ENCODE results near the gene EHMT1.
"Not testable (repeated sequence)": the region's sequence is repeated elsewhere in the genome, so short reads cannot be mapped to it uniquely, and the experiment has no call there.

EHMT1 gene

GRCh38 chr9:137619240-137620047 lies 639 bp downstream of the EHMT1 start:
- DNase-seq (ENCODE audit: extremely low read depth, low read depth): no peak
- TF ChIP-seq CTCF (IDR thresholded peaks at IDR 0.05; ENCODE audit: low read depth, low read length): no peak

GRCh38 chr9:137620048-137620405 lies 1.2 kb downstream of the EHMT1 start:
- DNase-seq (ENCODE audit: extremely low read depth, low read depth): no peak
- no peak for TF ChIP-seq CTCF (IDR thresholded peaks at IDR 0.05; ENCODE audit: low read depth, low read length)

GRCh38 chr9:137620581-137620980 lies 1.8 kb downstream of the EHMT1 start:
- no peak for TF ChIP-seq CTCF (IDR thresholded peaks at IDR 0.05; ENCODE audit: low read depth, low read length)
- DNase-seq (ENCODE audit: extremely low read depth, low read depth): no peak

- DNase-seq (ENCODE audit: extremely low read depth, low read depth): no peak
- peak; percentile 20 for TF ChIP-seq CTCF (IDR thresholded peaks at IDR 0.05; ENCODE audit: low read depth, low read length)
Observed at GRCh38 chr9:137621131-137621757, 2.4 kb downstream of the EHMT1 start.

GRCh38 chr9:137622211-137622610 lies 3.4 kb downstream of the EHMT1 start:
- DNase-seq (ENCODE audit: extremely low read depth, low read depth): not testable (repeated sequence)

- DNase-seq (ENCODE audit: extremely low read depth, low read depth): no peak
- TF ChIP-seq CTCF (IDR thresholded peaks at IDR 0.05; ENCODE audit: low read depth, low read length): no peak
Observed at GRCh38 chr9:137626464-137626863, 7.7 kb downstream of the EHMT1 start.

- not testable (repeated sequence) for DNase-seq (ENCODE audit: extremely low read depth, low read depth)
Observed at GRCh38 chr9:137627406-137627805, 8.6 kb downstream of the EHMT1 start.

- no peak for TF ChIP-seq CTCF (IDR thresholded peaks at IDR 0.05; ENCODE audit: low read depth, low read length)
- DNase-seq (ENCODE audit: extremely low read depth, low read depth): no peak
Observed at GRCh38 chr9:137630126-137630525, 11.3 kb downstream of the EHMT1 start.
